Measurements from ENCODE around the gene LYPD6B.

Gene LYPD6B

DNA sequence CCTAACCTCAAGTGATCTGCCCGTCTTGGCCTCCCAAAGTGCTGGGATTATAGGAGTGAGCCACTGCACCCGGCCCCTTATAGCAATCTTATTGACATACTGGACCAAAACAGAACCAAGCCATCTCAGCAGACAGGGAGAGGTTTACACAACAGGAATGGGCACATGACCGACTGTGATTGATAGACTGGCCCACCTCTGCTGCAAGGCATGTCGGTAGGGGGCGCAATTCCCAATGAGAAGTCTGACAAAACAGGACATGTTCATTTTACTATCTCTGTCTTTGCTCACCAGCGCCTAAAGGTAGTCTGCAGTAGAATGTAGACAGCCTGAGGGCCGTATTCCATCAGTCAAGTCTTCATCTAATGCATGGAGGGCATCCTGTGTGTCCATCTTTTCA is 2.0 kb downstream of the LYPD6B start:
- TF ChIP-seq, protein P1, sequence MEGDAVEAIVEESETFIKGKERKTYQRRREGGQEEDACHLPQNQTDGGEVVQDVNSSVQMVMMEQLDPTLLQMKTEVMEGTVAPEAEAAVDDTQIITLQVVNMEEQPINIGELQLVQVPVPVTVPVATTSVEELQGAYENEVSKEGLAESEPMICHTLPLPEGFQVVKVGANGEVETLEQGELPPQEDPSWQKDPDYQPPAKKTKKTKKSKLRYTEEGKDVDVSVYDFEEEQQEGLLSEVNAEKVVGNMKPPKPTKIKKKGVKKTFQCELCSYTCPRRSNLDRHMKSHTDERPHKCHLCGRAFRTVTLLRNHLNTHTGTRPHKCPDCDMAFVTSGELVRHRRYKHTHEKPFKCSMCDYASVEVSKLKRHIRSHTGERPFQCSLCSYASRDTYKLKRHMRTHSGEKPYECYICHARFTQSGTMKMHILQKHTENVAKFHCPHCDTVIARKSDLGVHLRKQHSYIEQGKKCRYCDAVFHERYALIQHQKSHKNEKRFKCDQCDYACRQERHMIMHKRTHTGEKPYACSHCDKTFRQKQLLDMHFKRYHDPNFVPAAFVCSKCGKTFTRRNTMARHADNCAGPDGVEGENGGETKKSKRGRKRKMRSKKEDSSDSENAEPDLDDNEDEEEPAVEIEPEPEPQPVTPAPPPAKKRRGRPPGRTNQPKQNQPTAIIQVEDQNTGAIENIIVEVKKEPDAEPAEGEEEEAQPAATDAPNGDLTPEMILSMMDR (IDR thresholded peaks at IDR 0.05; ENCODE audit: insufficient read depth, low read length) = peak; percentile 59
- no peak for TF ChIP-seq POLR2AphosphoS5 (IDR thresholded peaks at IDR 0.05; ENCODE audit: low read depth)
- Histone ChIP-seq H3K27me3 (ENCODE audit: insufficient read depth, poor library complexity, severe bottlenecking) (peaks cover 27% of the 10 kb centered on the region), H3K4me3 (replicated peaks; ENCODE audit: insufficient read depth, low read length) (no peak overlapping the region), H3K27ac (replicated peaks) (no peak overlapping the region)
- peak in 1 of 2 experiments; percentile 66 for DNase-seq (ENCODE audit: low read depth in 1 of 2, low spot score in 1 of 2)

GRCh38 chr2:149041482-149041881 is 3.0 kb downstream of the LYPD6B start:
- no peak for TF ChIP-seq GABPA (IDR thresholded peaks at IDR 0.05; ENCODE audit: low read depth)
- no peak overlapping the region for H3K27ac ChIP-seq (replicated peaks)
- DNase-seq (ENCODE audit: low read depth in 1 of 2, low spot score in 1 of 2) = no peak
- no peak overlapping the region for H3K4me3 ChIP-seq (replicated peaks; ENCODE audit: insufficient read depth, low read length)
- H3K27me3 ChIP-seq (ENCODE audit: insufficient read depth, poor library complexity, severe bottlenecking) = peaks cover 24% of the 10 kb centered on the region

DNA sequence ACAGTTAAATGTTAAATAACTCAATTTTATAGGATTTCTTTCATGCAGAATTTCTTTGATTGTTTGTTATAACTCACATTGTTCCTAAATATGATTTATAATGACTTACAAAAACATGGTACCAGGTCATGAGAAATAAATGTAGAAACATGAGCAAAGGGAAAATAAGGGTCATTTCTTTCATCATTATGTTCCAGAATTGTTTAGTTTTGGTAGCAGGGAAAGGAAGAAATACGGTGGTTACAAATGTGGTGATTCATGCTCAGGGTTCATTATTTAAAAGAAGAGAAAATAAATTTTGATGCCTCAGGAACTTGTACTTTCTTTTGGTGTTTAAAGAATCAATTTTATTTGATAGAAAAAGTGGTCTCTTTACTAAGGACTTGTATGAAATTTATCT is 4.4 kb downstream of the LYPD6B start:
- Histone ChIP-seq H3K4me3 (replicated peaks; ENCODE audit: insufficient read depth, low read length) (no peak overlapping the region), H3K27me3 (ENCODE audit: insufficient read depth, poor library complexity, severe bottlenecking) (peaks cover 19% of the 10 kb centered on the region), H3K27ac (replicated peaks) (no peak overlapping the region)
- TF ChIP-seq REST (IDR thresholded peaks at IDR 0.05; ENCODE audit: insufficient replicate concordance, low read depth) (no peak), POLR2AphosphoS5 (IDR thresholded peaks at IDR 0.05; ENCODE audit: low read depth) (no peak), GABPA (IDR thresholded peaks at IDR 0.05; ENCODE audit: low read depth) (no peak), SPI1 (IDR thresholded peaks at IDR 0.05; ENCODE audit: borderline replicate concordance, low read depth) (no peak)
- TF ChIP-seq, protein P1 (IDR thresholded peaks at IDR 0.05; ENCODE audit: insufficient read depth, low read length) = no peak
- no peak for DNase-seq (ENCODE audit: low read depth in 1 of 2, low spot score in 1 of 2)

DNA sequence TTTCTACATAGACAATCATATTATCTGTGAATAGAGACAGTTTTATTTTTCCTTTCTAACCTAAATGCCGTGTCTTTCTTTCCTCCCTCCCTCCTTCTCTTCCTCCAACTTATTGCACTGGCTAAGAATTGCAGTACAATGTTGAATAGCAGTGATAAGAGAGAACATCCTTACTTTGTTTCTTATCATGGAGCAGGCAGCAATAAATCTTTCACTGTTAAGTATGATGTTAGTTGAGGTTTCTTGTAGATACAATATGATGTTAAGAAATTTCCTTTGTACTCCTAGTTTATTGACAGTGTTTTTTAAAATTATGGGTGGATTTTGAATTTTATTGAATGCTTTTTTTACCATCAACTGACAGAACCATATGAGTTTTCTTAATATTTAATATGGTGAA is 6.0 kb downstream of the LYPD6B start:
- TF ChIP-seq POLR2AphosphoS5 (IDR thresholded peaks at IDR 0.05; ENCODE audit: low read depth) = no peak
- no peak for TF ChIP-seq GABPA (IDR thresholded peaks at IDR 0.05; ENCODE audit: low read depth)
- no peak for TF ChIP-seq REST (IDR thresholded peaks at IDR 0.05; ENCODE audit: insufficient replicate concordance, low read depth)
- no peak for TF ChIP-seq SPI1 (IDR thresholded peaks at IDR 0.05; ENCODE audit: borderline replicate concordance, low read depth)
- TF ChIP-seq, protein P1 (IDR thresholded peaks at IDR 0.05; ENCODE audit: insufficient read depth, low read length) = no peak
- no peak for DNase-seq (ENCODE audit: low read depth in 1 of 2, low spot score in 1 of 2)
- Histone ChIP-seq H3K27ac (replicated peaks) (no peak overlapping the region), H3K27me3 (ENCODE audit: insufficient read depth, poor library complexity, severe bottlenecking) (peaks cover 8% of the 10 kb centered on the region), H3K4me3 (replicated peaks; ENCODE audit: insufficient read depth, low read length) (no peak overlapping the region)

All from HL-60 (cell line).